GM12892 (cell line): ENCODE data around the gene PDLIM7.

Experiments used
- DNase-seq: peaks from one replicate; pipeline ENCODE4 v3.0.0; 2011; ENCODE audit not compliant: insufficient read length
- FAIRE-seq: peaks from 2 replicates; lab custom pipeline; 2011; peaks lifted over from hg19 to GRCh38; lab: Jason Lieb, UNC
- POLR2A ChIP-seq: IDR thresholded peaks from 2 replicates; pipeline ENCODE4 v1.6.1; 2011; ENCODE audit warnings: low read depth, low read length, control low read depth
- POLR2AphosphoS5 ChIP-seq: IDR thresholded peaks from 2 replicates; pipeline ENCODE4 v1.6.1; 2011; ENCODE audit warnings: low read depth, low read length, control low read depth
- TAF1 ChIP-seq: IDR thresholded peaks from 2 replicates; pipeline ENCODE4 v1.6.1; 2011; ENCODE audit warnings: low read depth, mild to moderate bottlenecking, control low read depth, low read length, borderline replicate concordance

PDLIM7 gene

DNA sequence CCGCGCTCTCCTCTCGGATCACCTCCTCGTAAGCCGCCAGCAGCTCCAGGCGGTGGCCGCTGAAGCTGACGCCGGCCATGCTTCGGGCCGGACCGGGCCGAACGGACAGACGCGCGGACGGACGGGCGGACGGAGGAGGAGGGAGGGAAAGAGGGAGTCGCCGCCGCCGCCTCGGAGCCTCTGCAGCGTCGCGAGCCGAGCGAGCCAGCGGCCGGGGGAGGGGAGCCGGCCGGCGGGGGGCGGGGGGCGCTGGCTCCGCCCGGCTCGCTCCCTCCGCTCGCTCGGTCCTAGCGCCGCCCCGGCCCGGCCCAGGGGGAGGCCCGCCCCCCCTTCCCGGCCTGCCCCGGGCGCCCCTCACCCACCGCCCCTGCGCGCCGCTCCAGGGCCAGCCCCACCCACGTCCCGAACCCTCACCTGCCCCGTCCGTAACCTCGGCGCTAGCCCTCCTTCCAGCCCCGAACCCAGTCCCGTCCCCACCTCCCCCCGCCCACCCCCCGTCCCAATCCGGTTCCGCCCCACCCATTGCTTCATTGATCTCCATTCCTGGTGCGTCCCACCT is 23.9 kb downstream of the PDLIM7 start, which contains the start of gene DBN1:
DBN1 (minus strand) TSS at position 192 of the 559 bp plus-strand sequence; CDS start at position 79, 113 bp downstream.
- TF ChIP-seq POLR2AphosphoS5 (no peak), POLR2A (no peak), TAF1 (no peak)
- DNase-seq: peak; percentile 77

DNA sequence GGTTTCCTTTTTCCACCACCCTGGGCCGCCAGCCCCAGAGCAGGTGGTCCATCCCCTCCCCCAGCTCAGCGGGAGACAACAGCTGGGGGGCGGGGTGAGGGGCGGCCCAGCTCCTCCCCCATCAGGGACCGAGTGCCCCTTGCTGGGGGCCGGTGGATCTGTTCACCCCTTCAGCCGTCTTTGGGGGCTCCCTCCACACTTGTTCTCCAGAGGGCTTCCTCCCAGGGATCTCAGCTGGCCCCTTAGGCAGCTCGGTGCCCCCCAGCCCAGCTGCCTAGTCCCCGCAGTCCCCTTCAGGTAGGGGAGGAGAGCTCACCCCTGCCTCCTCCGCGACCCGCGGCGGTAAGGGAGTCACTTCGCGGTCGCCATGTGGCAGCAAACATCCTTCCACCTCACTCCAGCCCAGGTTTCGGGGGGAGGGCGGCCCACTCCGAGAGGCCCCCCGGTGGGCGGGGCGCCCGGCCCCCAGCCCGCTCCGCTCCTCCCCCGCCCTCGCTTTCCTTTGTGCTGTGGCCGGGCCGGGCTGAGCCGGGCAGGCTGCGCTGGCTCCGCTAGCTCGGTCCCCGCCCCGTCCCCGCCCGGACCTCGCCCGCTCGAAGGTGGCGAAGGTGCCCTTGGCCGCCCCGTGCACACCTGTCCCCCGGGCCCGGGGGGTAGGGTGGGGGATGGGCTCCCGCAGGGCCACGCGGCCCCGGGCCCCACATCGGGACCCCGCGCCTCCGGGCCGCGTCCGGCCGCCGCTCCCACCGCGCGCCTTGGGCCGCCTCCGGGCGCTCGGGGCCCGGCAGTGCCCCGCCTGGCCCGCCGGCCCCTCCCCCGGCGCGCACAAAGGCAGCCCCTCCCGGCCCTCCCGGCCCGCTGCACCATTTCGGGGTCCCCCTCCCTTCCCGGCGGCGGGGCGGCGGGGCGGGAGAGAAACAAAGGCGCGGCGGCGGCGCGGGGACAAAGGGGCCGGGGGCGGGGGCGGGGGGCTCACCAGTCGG is 24.7 kb downstream of the PDLIM7 start:
- no peak for FAIRE-seq
- no peak for TF ChIP-seq POLR2AphosphoS5
- TF ChIP-seq TAF1: no peak
- TF ChIP-seq POLR2A: no peak; the same call in 1 of the 2 replicates
- peak; percentile 77 for DNase-seq

More for the DNA sequence above, 23.9 kb downstream of the PDLIM7 start, which contains the start of gene DBN1:
- FAIRE-seq: no peak

DNA sequence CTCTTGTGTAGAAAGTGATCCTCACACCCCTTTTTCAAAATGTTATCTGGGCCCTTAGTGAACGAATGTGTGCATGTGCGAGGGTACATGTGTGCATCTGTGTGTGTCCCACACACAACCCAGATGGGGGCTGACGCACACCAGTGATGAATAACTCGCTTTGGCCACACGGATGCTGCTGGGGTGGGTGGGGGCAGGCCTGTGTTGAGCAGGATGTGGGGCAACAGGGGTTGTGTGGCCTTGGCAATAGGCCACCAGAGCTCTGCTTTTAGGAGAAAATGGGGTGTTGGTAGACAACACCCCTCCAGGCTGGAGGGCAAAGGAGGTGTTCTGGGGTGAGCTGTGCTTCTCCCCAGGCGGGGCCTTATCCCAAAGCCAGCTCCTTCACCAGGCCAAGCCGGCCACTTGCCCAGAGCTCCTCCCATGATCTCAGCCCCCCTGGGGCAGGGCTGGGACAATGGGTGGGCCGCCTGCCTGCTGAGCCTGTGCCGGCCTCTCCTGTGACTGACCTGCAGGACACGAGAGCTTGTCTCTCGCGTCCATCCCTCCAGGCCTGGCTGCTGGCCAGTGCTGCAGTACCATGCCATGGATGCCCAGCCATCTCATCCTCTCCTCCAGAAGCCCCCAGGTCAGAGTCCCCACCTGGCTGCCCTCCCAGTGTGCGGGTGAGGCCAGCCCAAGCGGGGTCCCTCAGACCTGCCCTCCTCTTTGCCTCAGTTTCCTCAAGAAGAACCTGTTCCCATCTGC is 25.6 kb downstream of the PDLIM7 start:
- TF ChIP-seq POLR2AphosphoS5: no peak
- no peak for TF ChIP-seq TAF1
- TF ChIP-seq POLR2A: no peak
- FAIRE-seq: no peak
- DNase-seq: no peak

DNA sequence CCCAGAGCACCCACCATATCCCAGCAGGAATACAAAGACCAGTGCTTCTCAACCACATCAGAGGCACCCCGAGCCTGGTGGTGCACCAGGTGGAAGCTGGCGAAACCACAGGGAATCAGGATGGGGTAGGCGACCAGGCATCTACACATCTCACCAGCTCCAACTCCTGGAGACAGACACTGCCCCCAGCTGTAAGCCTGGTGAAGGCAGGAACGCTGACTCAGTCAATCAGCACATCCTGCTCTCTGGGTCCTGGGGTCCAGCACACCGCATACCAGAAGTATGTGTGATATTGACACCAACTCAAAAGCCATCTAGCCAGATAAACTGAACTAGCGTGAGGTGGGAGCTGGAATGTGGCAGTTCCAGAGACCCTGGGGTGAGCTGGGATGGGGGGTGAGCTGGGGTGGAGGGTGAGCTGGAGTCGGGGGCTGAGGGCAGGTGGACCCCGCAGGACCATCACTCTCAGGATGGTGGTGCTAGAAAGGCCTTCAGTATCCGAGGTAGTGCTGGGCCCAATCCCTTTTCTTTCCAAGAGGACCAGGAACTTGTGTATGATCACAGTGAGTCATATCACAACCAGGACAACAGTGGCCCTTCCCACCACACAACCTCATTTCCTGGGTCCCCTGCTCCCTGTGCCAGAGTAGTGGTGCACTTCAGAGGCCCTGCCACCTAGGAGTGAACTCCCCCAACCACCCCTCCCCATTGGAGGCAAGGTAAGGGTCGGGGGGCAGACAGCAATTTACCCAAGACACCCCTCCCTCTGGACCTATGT is 26.5 kb downstream of the PDLIM7 start:
- FAIRE-seq (no peak), DNase-seq (no peak)
- TF ChIP-seq POLR2AphosphoS5 (no peak), TAF1 (no peak), POLR2A (no peak)

DNA sequence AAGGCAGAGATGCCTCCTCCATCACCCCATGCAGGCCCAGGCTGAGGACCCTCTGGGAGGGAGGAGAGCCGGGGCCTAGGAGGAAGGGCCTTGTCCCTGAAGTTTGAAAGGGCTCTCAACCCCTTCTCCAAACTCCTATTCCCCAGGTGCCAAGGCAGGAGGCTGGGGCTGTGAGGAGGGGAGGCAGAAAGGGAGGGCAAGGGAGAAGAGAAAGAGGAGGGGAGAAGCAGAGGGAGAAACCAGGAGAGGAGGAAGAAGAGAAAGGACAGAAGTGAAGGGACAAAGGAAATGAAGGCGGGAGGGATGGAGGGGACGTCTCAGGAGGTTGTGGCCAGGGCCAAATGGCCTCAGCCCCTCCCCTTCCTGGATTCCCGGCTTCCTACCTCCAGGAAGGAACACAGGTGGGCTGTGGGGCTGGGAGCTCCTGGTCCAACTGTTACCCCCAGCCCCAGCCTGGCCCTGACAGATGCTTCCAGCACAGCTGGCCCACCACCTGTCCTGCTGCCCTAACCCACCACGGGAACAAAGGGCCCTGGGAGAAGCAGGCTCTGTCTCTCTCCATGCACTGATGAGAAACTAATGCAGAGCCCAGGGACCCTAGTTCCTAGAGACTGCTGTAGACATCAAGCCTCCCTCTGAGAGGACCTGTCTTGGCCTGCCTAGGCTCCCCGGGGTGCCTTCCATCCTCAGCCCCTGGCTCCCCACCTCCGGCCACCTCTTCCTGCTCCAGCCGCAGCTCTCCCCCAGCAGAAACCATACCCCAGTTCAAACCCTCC is 27.5 kb downstream of the PDLIM7 start:
- TF ChIP-seq TAF1: no peak
- no peak for TF ChIP-seq POLR2AphosphoS5
- TF ChIP-seq POLR2A: no peak
- FAIRE-seq (no peak), DNase-seq (no peak)

DNA sequence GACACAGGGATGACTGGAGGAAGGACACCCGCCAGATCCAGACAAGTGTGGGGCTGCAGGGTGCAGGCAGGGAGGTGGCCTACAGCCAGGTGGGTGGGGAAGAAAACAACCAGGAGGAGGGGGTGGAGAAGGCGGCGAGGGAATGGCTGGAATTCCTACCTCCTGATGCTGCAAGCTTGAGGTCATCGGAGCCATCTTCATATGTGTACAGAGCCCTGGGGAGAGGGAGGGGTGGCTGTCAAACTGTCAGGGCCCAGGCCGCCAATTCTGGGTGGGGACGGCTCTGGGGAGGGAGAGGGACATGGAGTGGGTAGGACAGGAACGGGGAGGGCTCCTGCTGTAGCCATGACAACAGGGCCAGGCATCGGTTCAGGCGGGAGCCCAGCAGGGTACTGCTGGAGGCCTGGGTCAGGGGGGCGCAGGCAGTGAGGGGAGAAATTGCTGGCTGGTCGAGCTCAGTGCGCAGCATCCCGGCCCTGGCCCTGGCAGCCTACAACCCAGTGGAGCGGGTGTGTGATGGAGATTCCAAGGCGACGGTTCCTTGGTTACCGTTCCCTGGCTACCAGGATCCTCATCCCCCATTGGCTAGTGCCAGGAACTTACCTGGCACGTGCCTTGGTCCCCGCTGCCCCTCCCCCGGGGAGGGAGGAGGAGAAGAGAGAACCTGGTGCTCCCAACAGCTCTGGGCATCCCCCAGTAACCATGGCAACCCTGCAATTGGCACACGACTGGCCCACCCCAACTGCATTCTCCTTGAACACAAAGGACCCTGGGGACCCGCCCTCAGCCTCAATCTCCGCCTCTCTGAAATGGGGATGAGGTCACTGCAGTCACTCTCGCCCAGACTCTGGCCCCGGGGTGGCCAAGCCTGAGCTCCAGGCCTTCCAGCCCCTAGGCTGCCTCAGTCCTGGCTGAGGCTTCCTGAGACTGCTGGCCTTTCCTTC is 28.4 kb downstream of the PDLIM7 start:
- FAIRE-seq: no peak
- TF ChIP-seq TAF1: no peak
- TF ChIP-seq POLR2A: no peak; the same call in 1 of the 2 replicates
- no peak for TF ChIP-seq POLR2AphosphoS5
- DNase-seq: no peak

DNA sequence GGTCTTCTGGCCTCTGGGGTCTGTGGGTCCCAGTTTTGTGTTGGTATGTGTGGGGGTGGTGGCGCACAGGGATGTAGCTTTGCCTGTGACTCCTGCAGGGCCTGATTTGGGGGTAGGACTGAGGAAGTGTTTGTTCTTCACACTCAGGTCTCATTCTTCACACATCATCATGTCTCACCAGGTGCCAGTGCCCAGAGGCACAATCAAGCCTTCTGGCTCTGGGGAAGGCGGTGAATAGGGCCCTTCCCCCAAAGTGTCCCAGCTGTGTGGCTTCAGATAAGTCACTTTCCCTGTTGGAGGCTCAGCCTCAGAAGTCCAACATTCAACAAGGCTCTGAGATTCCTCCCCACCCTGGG is 29.1 kb downstream of the PDLIM7 start:
- TF ChIP-seq POLR2A (no peak), POLR2AphosphoS5 (no peak), TAF1 (no peak)
- FAIRE-seq (no peak), DNase-seq (no peak)

DNA sequence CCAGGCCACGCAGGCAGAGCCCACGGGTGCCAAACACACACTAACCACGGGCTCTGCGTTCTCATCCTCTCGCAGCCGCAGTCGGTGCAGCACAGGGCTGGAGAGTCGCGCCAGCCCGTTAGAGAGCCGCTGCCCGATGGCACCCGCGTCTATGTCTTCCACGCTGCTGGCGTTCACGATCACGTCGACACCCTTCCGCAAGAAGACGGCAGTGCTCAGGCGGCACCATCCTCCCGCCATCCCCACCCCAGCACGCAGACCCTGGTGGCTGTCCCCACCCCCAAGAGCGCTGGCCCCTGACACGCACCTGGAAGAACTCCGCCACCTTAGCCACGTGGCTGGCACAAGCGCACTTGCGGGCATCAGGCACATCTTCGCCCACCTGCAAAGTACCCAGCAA is 30.0 kb downstream of the PDLIM7 start:
- FAIRE-seq (no peak), DNase-seq (no peak)
- no peak for TF ChIP-seq POLR2A
- TF ChIP-seq TAF1: no peak
- no peak for TF ChIP-seq POLR2AphosphoS5

DNA sequence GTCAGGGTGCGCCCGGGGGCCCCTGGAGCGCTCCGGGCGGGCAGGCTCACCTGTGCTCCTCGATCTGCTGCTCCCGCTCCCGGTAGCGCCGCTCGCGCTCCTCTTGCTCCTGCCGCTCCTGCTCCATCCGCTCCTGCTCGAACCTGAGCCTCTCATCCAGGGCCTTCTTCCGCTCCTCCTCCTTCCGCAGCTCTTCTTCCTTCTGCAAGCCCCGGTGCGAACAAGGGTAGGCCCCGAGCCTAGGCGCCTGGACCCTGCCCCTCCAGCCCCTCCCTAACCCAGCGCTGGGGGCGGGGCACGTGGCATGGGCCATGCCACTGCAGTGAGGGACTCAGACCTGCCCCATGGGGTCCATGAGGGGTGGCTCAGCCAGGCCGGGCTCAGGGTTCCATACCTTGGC is 30.5 kb downstream of the PDLIM7 start:
- DNase-seq: no peak
- TF ChIP-seq POLR2AphosphoS5: no peak
- FAIRE-seq: no peak
